Measurements from ENCODE around the gene MON2. TPM values are rescaled to one million over a fixed set of nuclear protein-coding genes. Genes with fewer than 3 reads are reported as not detected.

Gene MON2
- total and polyA plus RNA-seq, 2 donors (not counting 3 experiments of a cell fraction or from before 2014, with no cell fraction given): 8.9 to 41.8 TPM

- intact Hi-C loops (cut with micrococcal nuclease): no loop called here
- ChIA-PET CTCF (interaction anchor here (0.8 kb wide), 1 partner anchor 47 kb away, joined by 3 read pairs; no protein-coding TSS in a partner anchor), POLR2A (no interaction called here)
- Histone ChIP-seq H3K36me3 (ENCODE audit: control insufficient read depth in 2 of 2, extremely low read depth in 1 of 2, insufficient read depth in 2 of 2, low read length in 2 of 2) (no peaks in the 10 kb centered on the region), H3K79me2 (ENCODE audit: control insufficient read depth, insufficient read depth, low read length) (peaks cover 52% of the 10 kb centered on the region), H3K9me1 (replicated peaks; ENCODE audit: control insufficient read depth, extremely low read depth, insufficient read depth, low read length) (no peaks in the 10 kb centered on the region), H3K4me1 (ENCODE audit: control insufficient read depth, extremely low read depth, insufficient read depth, low read length) (no peaks in the 10 kb centered on the region), H3K9ac (replicated peaks; ENCODE audit: extremely low read depth, insufficient read depth, low read length) (no peak overlapping the region), H3K9me3 (replicated peaks; ENCODE audit: control insufficient read depth, insufficient read depth, low read length) (no peaks in the 10 kb centered on the region), H2AFZ (ENCODE audit: low read depth, low read length) (no peak overlapping the region), H3K4me3 (replicated peaks in 1 of 3; ENCODE audit: insufficient read depth in 1 of 3, low read depth in 1 of 3, low read length in 3 of 3) (no peak overlapping the region), H4K20me1 (replicated peaks; ENCODE audit: control insufficient read depth, extremely low read depth, insufficient read depth, low read length) (no peaks in the 10 kb centered on the region), H3K4me2 (ENCODE audit: insufficient read depth, low read length) (no peak overlapping the region), H3K27ac (ENCODE audit: insufficient read depth, low read depth, low read length) (no peak overlapping the region), H3K27me3 (ENCODE audit: control insufficient read depth in 2 of 2, insufficient read depth in 2 of 2, low read length in 2 of 2) (no peaks in the 10 kb centered on the region)
- DNase-seq (ENCODE audit: low read depth, low spot score) (no peak), FAIRE-seq (no peak)
- dilution Hi-C loops (cut with MboI; ENCODE audit: extremely low pct_ligation_motif_present, low sequenced_read_pairs): no loop called here
- TF ChIP-seq EZH2 (IDR thresholded peaks at IDR 0.05; ENCODE audit: borderline replicate concordance, low read depth, low read length, severe bottlenecking) (no peak), FOS (IDR thresholded peaks at IDR 0.05; ENCODE audit: borderline replicate concordance, insufficient read depth, low read length) (no peak), POLR2AphosphoS5 (IDR thresholded peaks at IDR 0.05; ENCODE audit: insufficient read depth, low read depth, low read length) (no peak), GATA2 (IDR thresholded peaks at IDR 0.05; ENCODE audit: insufficient read depth, insufficient read length, low read depth, low read length) (no peak), POLR2A (IDR thresholded peaks at IDR 0.05; ENCODE audit: low read depth, low read length) (no peak), JUN (IDR thresholded peaks at IDR 0.05; ENCODE audit: borderline replicate concordance, insufficient read depth, insufficient read length, low read depth) (no peak), MYC (IDR thresholded peaks at IDR 0.05; ENCODE audit: low read depth, low read length) (no peak)
- TF ChIP-seq, protein P1, sequence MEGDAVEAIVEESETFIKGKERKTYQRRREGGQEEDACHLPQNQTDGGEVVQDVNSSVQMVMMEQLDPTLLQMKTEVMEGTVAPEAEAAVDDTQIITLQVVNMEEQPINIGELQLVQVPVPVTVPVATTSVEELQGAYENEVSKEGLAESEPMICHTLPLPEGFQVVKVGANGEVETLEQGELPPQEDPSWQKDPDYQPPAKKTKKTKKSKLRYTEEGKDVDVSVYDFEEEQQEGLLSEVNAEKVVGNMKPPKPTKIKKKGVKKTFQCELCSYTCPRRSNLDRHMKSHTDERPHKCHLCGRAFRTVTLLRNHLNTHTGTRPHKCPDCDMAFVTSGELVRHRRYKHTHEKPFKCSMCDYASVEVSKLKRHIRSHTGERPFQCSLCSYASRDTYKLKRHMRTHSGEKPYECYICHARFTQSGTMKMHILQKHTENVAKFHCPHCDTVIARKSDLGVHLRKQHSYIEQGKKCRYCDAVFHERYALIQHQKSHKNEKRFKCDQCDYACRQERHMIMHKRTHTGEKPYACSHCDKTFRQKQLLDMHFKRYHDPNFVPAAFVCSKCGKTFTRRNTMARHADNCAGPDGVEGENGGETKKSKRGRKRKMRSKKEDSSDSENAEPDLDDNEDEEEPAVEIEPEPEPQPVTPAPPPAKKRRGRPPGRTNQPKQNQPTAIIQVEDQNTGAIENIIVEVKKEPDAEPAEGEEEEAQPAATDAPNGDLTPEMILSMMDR (IDR thresholded peaks at IDR 0.05; ENCODE audit: extremely low read depth in 1 of 2, insufficient read depth in 1 of 2, low read depth in 1 of 2, low read length in 2 of 2): no peak
- TF ChIP-seq, protein P2, sequence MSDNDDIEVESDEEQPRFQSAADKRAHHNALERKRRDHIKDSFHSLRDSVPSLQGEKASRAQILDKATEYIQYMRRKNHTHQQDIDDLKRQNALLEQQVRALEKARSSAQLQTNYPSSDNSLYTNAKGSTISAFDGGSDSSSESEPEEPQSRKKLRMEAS (IDR thresholded peaks at IDR 0.05; ENCODE audit: insufficient read depth, insufficient read length): no peak
- no TSS peak for BruUV-seq (replicated peaks)
These were observed 15.4 kb downstream of the MON2 start for GRCh38 chr12:62481843-62482540.

Data from endothelial cell of umbilical vein (primary cell).